Aorta (tissue), 5 donors: ENCODE measurements around the gene RPL22. TPM values are rescaled to one million over a fixed set of nuclear protein-coding genes. Genes with fewer than 3 reads are reported as not detected.
A peak's percentile ranks its signal among the peaks of the same experiment; 100 is the strongest.

ENCODE experiments used
- ATAC-seq: fragments of 200-7000 bp; cut with Tn5 transposase; one replicate; pipeline ENCODE4 v1.9.1; 2022; ENCODE audit warnings: moderate library complexity; ENCODE audit not compliant: low FRiP score
- DNase-seq, 2 donors: peaks; one replicate each; pipeline ENCODE4 v3.0.0-alpha.2; 2020
- H3K27ac ChIP-seq, 2 donors: one replicate each; pipeline ENCODE4 v1.5.1; 2013; ENCODE audit warnings: low read length in 2 of 2, mild to moderate bottlenecking in 2 of 2, moderate library complexity in 2 of 2, control low read depth in 1 of 2, inconsistent platforms in 1 of 2, low read depth in 1 of 2
- H3K27me3 ChIP-seq, 2 donors: one replicate each; pipeline ENCODE4 v1.6.1; 2013; ENCODE audit warnings: control low read depth in 1 of 2, low read length in 1 of 2, mild to moderate bottlenecking in 1 of 2, moderate library complexity in 1 of 2; ENCODE audit not compliant: insufficient read depth in 2 of 2, control insufficient read depth in 1 of 2
- H3K36me3 ChIP-seq, 2 donors: one replicate each; pipeline ENCODE4 v1.6.1; 2013; ENCODE audit warnings: control low read depth in 1 of 2, low read length in 1 of 2, mild to moderate bottlenecking in 1 of 2; ENCODE audit not compliant: insufficient read depth in 2 of 2, control insufficient read depth in 1 of 2
- H3K4me1 ChIP-seq, 2 donors: one replicate each; pipeline ENCODE4 v1.6.1; 2013; ENCODE audit warnings: low read length in 2 of 2, control low read depth in 1 of 2, mild to moderate bottlenecking in 1 of 2, moderate library complexity in 1 of 2; ENCODE audit not compliant: insufficient read depth in 2 of 2, control insufficient read depth in 1 of 2
- H3K4me3 ChIP-seq, 2 donors: one replicate each; pipeline ENCODE4 v1.5.1; 2013; ENCODE audit warnings: low read length in 2 of 2, control low read depth in 1 of 2, mild to moderate bottlenecking in 1 of 2
- H3K9me3 ChIP-seq: one replicate; pipeline ENCODE4 v1.6.1; 2013; ENCODE audit warnings: mild to moderate bottlenecking, low read length; ENCODE audit not compliant: control insufficient read depth
- WGBS, 2 donors: extraction: QIAGEN DNeasy Blood & Tissue Kit; methylation state at CpG; one replicate each; pipeline ENCODE4 v1.1.7; 2013; 5-methylcytosine and 5-hydroxymethylcytosine counted together
- intact Hi-C, 2 donors: fragments of 100-400 bp; cut with DNase I; formaldehyde crosslinking; loops; one replicate each; pipeline versions ENCODE4 v1.14.2 to v1.15.0; 2022
- long read RNA-seq, 2 donors: library from polyadenylated mRNA; unstranded; transcript quantifications; one replicate each; pipeline ENCODE4 v2.0.0, GENCODE V29; 2020 to 2021
- polyA plus RNA-seq, 2 donors: library from polyadenylated mRNA; stranded (reverse); fragments of 200-250 nt; gene quantifications; one replicate each; pipeline ENCODE4 v1.2.3, GENCODE V29; 2013
- total RNA-seq, 2 donors: library from RNA; stranded (reverse); fragmentation: NEBNext Ultra II Directional; extraction: Animal tissue kit (Norgen Biotek cat#: 25700); gene quantifications; one replicate each; pipeline ENCODE4 v1.2.1, GENCODE V29; 2021
- donor health status: healthy with polysubstance abuse.
- donor health status: Bipolar disorder and iron deficiency.
- donor health status: DM: no; HTN: no; CAD: no.
- donor health status: DM: no; HTN: no; CAD: no.
- donor health status: DM: yes; HTN: yes; CAD: no.

Gene RPL22
- total RNA-seq (100 to 1,000 TPM; 309 to 335 TPM), polyA plus RNA-seq (100 to 1,000 TPM; 370 to 547 TPM)
- long read RNA-seq, donor 1, transcript RPL22-206 (3 exons, 2,279 nt), result minor isoform, 21 of 478 reads
- long read RNA-seq, donor 1, transcript RPL22-201 (4 exons, 2,078 nt), result major isoform, 423 of 478 reads
- long read RNA-seq, donor 1, partial matches to known transcripts, result 5 of 478 reads
- long read RNA-seq, donor 1, other reads (novel, unspliced or antisense), result 29 of 478 reads
- long read RNA-seq, donor 2, transcript RPL22-201 (4 exons, 2,078 nt), result major isoform, 50 of 70 reads
- long read RNA-seq, donor 2, partial matches to known transcripts, result 1 of 70 reads
- long read RNA-seq, donor 2, other reads (novel, unspliced or antisense), result 17 of 70 reads

- peak; percentile 99 for DNase-seq
- no peaks in the 10 kb centered on the region for H3K9me3 ChIP-seq
- peak within 1 kb of the TSS in 1 of 2 donors; percentile 61 for H3K27ac ChIP-seq
- peak within 1 kb of the TSS; percentile 61 to 85 for H3K4me3 ChIP-seq
- H3K36me3 ChIP-seq, result no peaks in the 10 kb centered on the region
- ATAC-seq, result peak; percentile 99
- WGBS, 2 donors, result 1% methylated on average over 52 to 53 of the region's 53 CpGs
- intact Hi-C loops, result loop anchor here in 1 of 2 donors (10.0 kb wide), 1 partner anchor 205 kb away; the partner anchor contains the start of gene NPHP4
- no peaks in the 10 kb centered on the region for H3K4me1 ChIP-seq
- no peaks in the 10 kb centered on the region for H3K27me3 ChIP-seq
Measured at GRCh38 chr1:6199298-6200187, at the start of gene RPL22. Gene RPL22, minus strand, starts transcription at chr1:6199595. Its CDS starts 22 bp downstream, at chr1:6199573.

GRCh38 chr1:6248161-6248776, 48.9 kb upstream of the RPL22 start:
- H3K36me3 ChIP-seq, result no peaks in the 10 kb centered on the region
- ATAC-seq (no peak), DNase-seq (peak in 1 of 2 donors; percentile 73)
- 71 to 72% methylated on average over 14 of the region's 14 CpGs for WGBS, 2 donors
- intact Hi-C loops, result loop anchor here in 1 of 2 donors (5.0 to 10.0 kb wide), 2 partner anchors 94 to 193 kb away; no protein-coding TSS in a partner anchor
- no peak overlapping the region for H3K27ac ChIP-seq
- no peaks in the 10 kb centered on the region for H3K4me1 ChIP-seq
- H3K4me3 ChIP-seq, result no peak overlapping the region
- no peaks in the 10 kb centered on the region for H3K9me3 ChIP-seq
- H3K27me3 ChIP-seq, result peaks cover 0 to 2% of the 10 kb centered on the region in 2 donors

DNA sequence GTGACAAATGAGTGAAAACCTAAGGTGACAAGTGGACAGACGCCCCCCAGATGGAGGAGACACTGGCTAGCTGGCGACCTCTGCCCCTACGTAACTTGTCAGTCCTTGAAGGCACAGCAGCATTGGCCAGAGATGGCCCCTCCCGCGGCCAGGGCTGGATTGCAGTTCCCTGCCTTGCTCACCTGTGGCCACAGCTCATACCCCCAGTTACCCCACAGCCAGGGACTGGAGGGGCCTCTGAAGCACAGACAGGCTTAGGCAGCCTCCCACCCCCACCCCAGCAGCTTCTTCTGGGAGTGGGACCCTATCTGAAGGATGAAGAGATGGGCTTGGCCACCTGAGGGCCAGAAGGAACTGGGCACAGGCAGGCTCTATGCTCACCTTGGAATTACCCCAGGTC, 48.3 kb upstream of the RPL22 start:
- intact Hi-C loops, result loop anchor here (2.0 to 10.0 kb wide), 4 partner anchors 95 to 193 kb away; no protein-coding TSS in a partner anchor
- ATAC-seq (no peak), DNase-seq (peak in 1 of 2 donors; percentile 67)
- Histone ChIP-seq H3K4me1 (no peaks in the 10 kb centered on the region), H3K4me3 (no peak overlapping the region), H3K27me3 (peaks cover 0 to 2% of the 10 kb centered on the region in 2 donors), H3K9me3 (no peaks in the 10 kb centered on the region), H3K27ac (no peak overlapping the region), H3K36me3 (no peaks in the 10 kb centered on the region)
- WGBS, 2 donors, result 79 to 87% methylated on average over 5 of the region's 5 CpGs

DNA sequence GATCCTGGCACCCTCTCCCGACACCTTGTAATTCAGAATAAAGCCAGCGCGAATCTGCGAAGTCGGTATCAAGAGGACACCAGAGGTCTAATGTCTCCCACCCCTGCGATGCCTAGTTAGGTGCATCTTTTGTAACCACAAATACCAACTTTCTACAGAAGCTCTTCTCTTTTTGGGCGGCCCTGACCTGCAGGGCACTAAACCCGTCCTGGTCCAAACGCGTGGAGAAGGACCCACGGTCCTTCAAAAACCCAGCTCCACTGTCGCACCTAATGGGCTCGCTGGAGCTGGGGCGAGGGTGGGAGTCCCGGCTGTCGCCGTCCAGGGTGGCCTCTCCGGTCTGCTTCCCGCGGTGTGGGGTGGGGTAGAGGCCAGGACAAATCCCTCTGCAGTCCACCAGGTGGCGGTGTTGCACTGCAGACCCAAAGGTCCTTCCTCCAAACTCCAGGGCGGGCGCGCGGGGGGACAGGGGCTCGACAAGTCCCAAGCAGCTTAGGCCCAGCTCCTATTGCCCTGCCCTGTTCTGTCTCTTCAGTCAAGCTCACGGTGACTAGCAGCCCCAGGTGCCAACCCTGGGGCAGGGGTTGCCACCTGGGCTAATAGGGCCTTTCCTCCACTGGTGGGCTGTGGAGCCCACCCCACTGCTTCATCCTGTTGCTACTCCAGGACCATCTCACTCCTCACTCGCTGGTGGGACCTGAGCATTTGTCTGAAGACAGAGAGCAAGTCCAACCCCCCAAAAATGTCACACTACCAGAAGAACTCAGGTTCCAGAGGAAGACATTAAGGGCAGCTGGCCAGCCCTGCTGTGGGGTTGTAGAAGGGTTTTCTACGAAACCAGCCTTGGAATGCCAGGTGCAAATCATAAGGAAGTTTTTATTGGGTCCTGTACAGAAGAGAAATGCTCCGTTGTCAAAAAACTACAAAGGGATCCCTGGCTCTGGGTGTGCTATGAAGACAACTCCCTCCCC, 47.4 kb upstream of the RPL22 start:
- intact Hi-C loops, result loop anchor here (1.0 to 10.0 kb wide), 5 partner anchors 96 to 192 kb away; no protein-coding TSS in a partner anchor
- Histone ChIP-seq H3K27me3 (peaks cover 0 to 2% of the 10 kb centered on the region in 2 donors), H3K36me3 (no peaks in the 10 kb centered on the region), H3K27ac (no peak overlapping the region), H3K4me1 (no peaks in the 10 kb centered on the region), H3K9me3 (no peaks in the 10 kb centered on the region), H3K4me3 (no peak overlapping the region)
- ATAC-seq (peak; percentile 79), DNase-seq (peak; percentile 85 to 94)
- 5% methylated on average over 30 of the region's 30 CpGs for WGBS, 2 donors

DNA sequence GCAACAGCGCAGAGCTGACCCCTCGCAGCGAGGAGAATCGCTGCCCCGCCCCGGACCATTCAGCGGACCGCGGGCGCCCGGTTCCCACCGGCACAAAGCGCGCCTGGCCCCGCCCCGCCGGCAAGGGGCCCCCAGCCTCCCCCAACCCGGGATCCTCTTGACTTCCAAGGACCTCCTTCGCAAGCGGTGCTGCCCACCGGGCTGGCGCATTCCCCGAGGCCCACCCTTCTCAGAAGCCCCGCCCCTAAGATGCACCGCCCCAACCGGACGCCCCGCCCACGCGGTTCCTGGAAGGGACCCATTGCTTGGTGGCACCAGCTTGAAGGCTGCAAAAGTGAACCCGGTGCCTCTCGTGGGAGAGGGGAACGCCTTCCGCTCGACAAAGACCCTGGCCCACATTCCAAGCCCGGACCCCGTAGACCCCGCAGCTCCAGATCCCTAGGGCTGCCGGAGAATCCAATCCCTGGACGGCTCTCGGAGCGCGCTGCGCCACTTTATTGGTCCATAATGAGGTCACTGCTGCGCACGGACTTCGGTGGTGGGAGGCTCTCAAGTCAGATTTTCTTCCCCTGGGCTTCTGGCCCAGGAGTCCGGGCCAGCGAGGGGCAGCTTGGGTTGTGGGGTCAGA, 46.6 kb upstream of the RPL22 start:
- no peaks in the 10 kb centered on the region for H3K36me3 ChIP-seq
- no peaks in the 10 kb centered on the region for H3K9me3 ChIP-seq
- 3 to 4% methylated on average over 40 to 49 of the region's 49 CpGs for WGBS, 2 donors
- no peak overlapping the region for H3K27ac ChIP-seq
- DNase-seq, result peak in 1 of 2 donors; percentile 79
- ATAC-seq, result no peak
- H3K4me1 ChIP-seq, result no peaks in the 10 kb centered on the region
- intact Hi-C loops, result loop anchor here (1.0 to 10.0 kb wide), 6 partner anchors 96 to 193 kb away; no protein-coding TSS in a partner anchor
- H3K27me3 ChIP-seq, result peaks cover 0 to 2% of the 10 kb centered on the region in 2 donors
- no peak overlapping the region for H3K4me3 ChIP-seq

DNA sequence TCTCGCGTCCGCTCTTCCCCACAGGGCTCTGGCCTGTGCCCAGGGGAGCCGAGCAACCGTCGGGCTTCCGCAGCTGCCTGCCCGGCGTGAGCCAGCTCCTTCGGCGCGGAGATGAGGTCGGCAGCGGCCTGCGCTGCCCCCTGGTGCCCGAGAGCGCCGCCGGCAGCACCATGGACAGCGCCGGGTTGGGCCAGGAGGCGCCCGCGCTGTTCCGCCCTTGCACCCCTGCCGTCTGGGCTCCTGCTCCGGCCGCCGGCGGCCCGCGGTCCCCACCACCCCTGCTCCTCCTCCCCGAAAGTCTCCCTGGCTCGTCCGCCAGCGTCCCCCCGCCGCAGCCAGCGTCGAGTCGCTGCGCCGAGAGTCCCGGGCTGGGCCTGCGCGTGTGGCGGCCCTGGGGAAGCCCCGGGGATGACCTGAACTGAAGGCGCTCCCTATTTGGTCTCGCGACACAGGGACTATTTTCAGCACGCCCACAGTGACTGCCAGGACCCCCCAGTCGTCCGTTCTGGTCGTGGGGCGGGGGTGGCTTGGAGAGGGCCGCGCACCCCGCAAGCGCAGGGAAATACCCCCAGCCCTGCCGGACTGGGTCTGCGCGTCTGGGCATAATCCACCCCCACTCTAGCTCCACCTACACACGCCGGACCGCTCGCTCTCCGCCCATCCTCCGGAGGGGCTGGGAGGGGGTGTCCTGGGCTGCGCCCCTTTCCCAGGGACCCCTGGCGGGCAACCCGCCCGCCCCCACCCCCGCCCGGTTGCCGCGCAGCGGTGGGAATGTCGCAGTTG, 45.9 kb upstream of the RPL22 start:
- intact Hi-C loops, result loop anchor here (2.0 to 10.0 kb wide), 3 partner anchors 97 to 192 kb away; no protein-coding TSS in a partner anchor

More for the DNA sequence above, 45.9 kb upstream of the RPL22 start:
- H3K36me3 ChIP-seq, result no peaks in the 10 kb centered on the region
- no peaks in the 10 kb centered on the region for H3K4me1 ChIP-seq
- H3K9me3 ChIP-seq, result no peaks in the 10 kb centered on the region
- H3K4me3 ChIP-seq, result no peak overlapping the region
- 0 to 1% methylated on average over 55 to 79 of the region's 79 CpGs for WGBS, 2 donors
- peaks cover 0 to 2% of the 10 kb centered on the region in 2 donors for H3K27me3 ChIP-seq
- no peak overlapping the region for H3K27ac ChIP-seq
- DNase-seq (peak; percentile 85 to 94), ATAC-seq (peak; percentile 83)
